HCT116 (cell line): ENCODE results near the gene ARHGEF11. TPM values are rescaled to one million over a fixed set of nuclear protein-coding genes. Genes with fewer than 3 reads are reported as not detected.

ENCODE experiments used
- ATAC-seq: fragments of 200-7000 bp; cut with Tn5 transposase; 2 replicates; pipeline ENCODE4 v1.9.1; 2020; ENCODE audit warnings: mild to moderate bottlenecking, moderate library complexity
- BruUV-seq: library from RNA; stranded (reverse); fragments of 400-500 nt; replicated peaks from 2 replicates; lab custom pipeline; 2021; lab: Mats Ljungman, UMichigan
- CTCF ChIA-PET: fragments of 300-600 bp; sonication (Branson Sonifier 250); formaldehyde crosslinking; loops from one replicate; lab custom pipeline; 2021; ENCODE audit warnings: antibody characterized with exemption; lab: Charles Lee
- POLR2A ChIA-PET: fragments of 300-600, 350-600 bp; sonication (Branson Sonifier 250); formaldehyde crosslinking; loops from one replicate; lab custom pipeline; 2021; ENCODE audit warnings: antibody characterized with exemption; lab: Charles Lee
- RAD21 ChIA-PET, 2 experiments: fragments of 300-600 bp; sonication (Branson Sonifier 250); formaldehyde crosslinking; loops; one replicate each; lab custom pipeline; 2023; ENCODE audit warnings: low total read pairs in 2 of 2; ENCODE audit not compliant: uncharacterized antibody in 2 of 2, unreplicated experiment in 2 of 2, low non-redundant PET in 1 of 2; lab: Charles Lee
- DNase-seq: peaks from one replicate; pipeline ENCODE4 v3.0.0-alpha.2; 2010; ENCODE audit warnings: low read depth, low spot score
- H2AFZ ChIP-seq: fragments of 200-600 bp; shearing (Covaris generic), sonication (generic); 2 replicates; pipeline ENCODE4 v1.6.1; 2017; ENCODE audit warnings: low read depth, mixed run types, mixed read lengths, antibody characterized with exemption, low read length; ENCODE audit not compliant: poor library complexity, severe bottlenecking
- H3K27ac ChIP-seq: 2 replicates; pipeline ENCODE4 v1.5.1; 2012; ENCODE audit warnings: low read depth, low read length
- H3K27me3 ChIP-seq: fragments of 200-600 bp; sonication (generic); 2 replicates; pipeline ENCODE4 v1.6.1; 2016; ENCODE audit warnings: mixed run types, low read length, mixed read lengths; ENCODE audit not compliant: insufficient read depth
- H3K36me3 ChIP-seq, 2 experiments: fragments of 200-500 bp in 1 of 2; fragments of 200-600 bp in 1 of 2; sonication (Bioruptor generic) in 1 of 2; sonication (generic) in 1 of 2; 2 replicates each; pipeline versions ENCODE4 v1.5.1 to v1.6.1; 2014 to 2016; ENCODE audit warnings: low read length in 2 of 2, inconsistent platforms in 1 of 2, mixed read lengths in 1 of 2, mixed run types in 1 of 2; ENCODE audit not compliant: insufficient read depth in 2 of 2, control insufficient read depth in 1 of 2
- H3K4me1 ChIP-seq, 2 experiments: fragments of 200-600 bp in 1 of 2; sonication (generic) in 1 of 2; 2 replicates each; pipeline versions ENCODE4 v1.5.1 to v1.6.1; 2012 to 2017; ENCODE audit warnings: low read length in 2 of 2, inconsistent platforms in 1 of 2, mild to moderate bottlenecking in 1 of 2, mixed read lengths in 1 of 2, mixed run types in 1 of 2, moderate library complexity in 1 of 2; ENCODE audit not compliant: insufficient read depth in 2 of 2, control insufficient read depth in 1 of 2
- H3K4me2 ChIP-seq: fragments of 200-600 bp; sonication (generic); 2 replicates; pipeline ENCODE4 v1.6.1; 2017; ENCODE audit warnings: mixed run types, low read length, mixed read lengths
- H3K4me3 ChIP-seq, 2 experiments: fragments of 200-600 bp in 1 of 2; sonication (generic) in 1 of 2; replicated peaks in 1 of 2; 2 replicates each; pipeline ENCODE4 v1.5.1; 2011 to 2016; ENCODE audit warnings: low read length in 2 of 2, control low read depth in 1 of 2, low read depth in 1 of 2, mild to moderate bottlenecking in 1 of 2, mixed read lengths in 1 of 2, mixed run types in 1 of 2
- H3K79me2 ChIP-seq: fragments of 200-600 bp; sonication (generic); 2 replicates; pipeline ENCODE4 v1.6.1; 2017; ENCODE audit warnings: mild to moderate bottlenecking, mixed run types, low read length, moderate library complexity, mixed read lengths; ENCODE audit not compliant: insufficient read depth
- H3K9ac ChIP-seq: fragments of 200-600 bp; sonication (generic); 2 replicates; pipeline ENCODE4 v1.6.1; 2016; ENCODE audit warnings: low read length, mixed read lengths
- H3K9me2 ChIP-seq: fragments of 200-600 bp; sonication (generic), shearing (Covaris generic); 2 replicates; pipeline ENCODE4 v1.6.1; 2017; ENCODE audit warnings: mixed run types, mild to moderate bottlenecking, moderate library complexity; ENCODE audit not compliant: insufficient read depth
- H3K9me3 ChIP-seq, 2 experiments: fragments of 200-500 bp in 1 of 2; fragments of 200-600 bp in 1 of 2; sonication (Bioruptor generic) in 1 of 2; sonication (generic) in 1 of 2; 2 replicates each; pipeline ENCODE4 v1.6.1; 2014 to 2017; ENCODE audit warnings: low read length in 2 of 2, mixed read lengths in 2 of 2, inconsistent platforms in 1 of 2, low read depth in 1 of 2, mild to moderate bottlenecking in 1 of 2, mixed run types in 1 of 2, moderate library complexity in 1 of 2; ENCODE audit not compliant: control insufficient read depth in 1 of 2, insufficient read depth in 1 of 2
- H4K20me1 ChIP-seq: fragments of 200-600 bp; sonication (generic), shearing (Covaris generic); 2 replicates; pipeline ENCODE4 v1.6.1; 2017; ENCODE audit warnings: mixed run types, mild to moderate bottlenecking, moderate library complexity; ENCODE audit not compliant: insufficient read depth
- CBX3 ChIP-seq: IDR thresholded peaks from 2 replicates; pipeline ENCODE4 v1.6.1; 2012; ENCODE audit warnings: low read depth
- CEBPB ChIP-seq: IDR thresholded peaks from 2 replicates; pipeline ENCODE4 v1.6.1; 2012; ENCODE audit warnings: low read depth
- ELF1 ChIP-seq: IDR thresholded peaks from 2 replicates; pipeline ENCODE4 v1.6.1; 2012; ENCODE audit warnings: low read depth, borderline replicate concordance
- EZH2phosphoT487 ChIP-seq: fragments of 200-600 bp; IDR thresholded peaks from 2 replicates; pipeline ENCODE4 v1.6.1; 2018; ENCODE audit warnings: antibody characterized with exemption, borderline replicate concordance
- FOSL1 ChIP-seq: IDR thresholded peaks from 2 replicates; pipeline ENCODE4 v1.6.1; 2012; ENCODE audit warnings: low read depth
- JUND ChIP-seq: IDR thresholded peaks from 2 replicates; pipeline ENCODE4 v1.6.1; 2012
- POLR2A ChIP-seq: IDR thresholded peaks from 2 replicates; pipeline ENCODE4 v1.7.0; 2011; ENCODE audit warnings: borderline replicate concordance; ENCODE audit not compliant: insufficient read depth, insufficient read length; ENCODE audit errors: extremely low read depth
- POLR2AphosphoS5 ChIP-seq: IDR thresholded peaks from 2 replicates; pipeline ENCODE4 v1.6.1; 2011; ENCODE audit warnings: mild to moderate bottlenecking, low read depth, low read length, moderate library complexity
- RAD21 ChIP-seq: IDR thresholded peaks from 2 replicates; pipeline ENCODE4 v1.6.1; 2012; ENCODE audit warnings: low read depth, mild to moderate bottlenecking
- SIN3A ChIP-seq: IDR thresholded peaks from 2 replicates; pipeline ENCODE4 v1.6.1; 2012; ENCODE audit warnings: low read depth
- SP1 ChIP-seq: IDR thresholded peaks from 2 replicates; pipeline ENCODE4 v1.6.1; 2012; ENCODE audit warnings: low read depth
- SRF ChIP-seq: IDR thresholded peaks from 2 replicates; pipeline ENCODE4 v1.6.1; 2012; ENCODE audit warnings: low read depth
- TCF7L2 ChIP-seq: IDR thresholded peaks from 2 replicates; pipeline ENCODE4 v1.7.0; 2011; ENCODE audit warnings: borderline replicate concordance, inconsistent platforms; ENCODE audit not compliant: insufficient read depth, insufficient read length; ENCODE audit errors: extremely low read depth
- ZFX ChIP-seq: fragments of 450-650 bp; IDR thresholded peaks from 2 replicates; pipeline ENCODE4 v1.6.1; 2017
- ZNF274 ChIP-seq: fragments of 200-500 bp; sonication (Bioruptor generic); IDR thresholded peaks from 2 replicates; pipeline ENCODE4 v1.6.1; 2014; ENCODE audit warnings: mild to moderate bottlenecking, low read depth, low read length, inconsistent platforms
- intact Hi-C: fragments of 100-400 bp; cut with micrococcal nuclease; formaldehyde crosslinking; loops from 2 replicates; pipeline ENCODE4 v1.10.0; 2022
- total RNA-seq: library from RNA; stranded (reverse); gene quantifications from one replicate; pipeline ENCODE4 v1.2.1, GENCODE V29; 2021; ENCODE audit not compliant: unreplicated experiment
- TF ChIP-seq, protein P1 (sequence below), 3 experiments: fragments of 200-600 bp in 1 of 3; sonication (generic) in 1 of 3; IDR thresholded peaks in 2 of 3; conservative IDR thresholded peaks in 1 of 3; 2 replicates each; pipeline ENCODE4 v1.5.1; 2012 to 2017; ENCODE audit warnings: low read depth in 2 of 3, low read length in 2 of 3, antibody characterized with exemption in 1 of 3, borderline replicate concordance in 1 of 3, control low read depth in 1 of 3, mild to moderate bottlenecking in 1 of 3, mixed read lengths in 1 of 3, mixed run types in 1 of 3, moderate library complexity in 1 of 3; ENCODE audit not compliant: insufficient read depth in 1 of 3
- TF ChIP-seq, protein P2 (sequence below): IDR thresholded peaks from 2 replicates; pipeline ENCODE4 v1.6.1; 2012; ENCODE audit warnings: low read depth
- TF ChIP-seq, protein P3 (sequence below): IDR thresholded peaks from 2 replicates; pipeline ENCODE4 v1.6.1; 2012
- TF ChIP-seq, protein P4 (sequence below): IDR thresholded peaks from 2 replicates; pipeline ENCODE4 v1.6.1; 2011; ENCODE audit warnings: mild to moderate bottlenecking, low read length, moderate library complexity; ENCODE audit not compliant: insufficient replicate concordance; ENCODE audit errors: extremely low read depth

The ARHGEF11 gene
- total RNA-seq, 1 experiment from 2014 or later: 28.9 TPM

DNA sequence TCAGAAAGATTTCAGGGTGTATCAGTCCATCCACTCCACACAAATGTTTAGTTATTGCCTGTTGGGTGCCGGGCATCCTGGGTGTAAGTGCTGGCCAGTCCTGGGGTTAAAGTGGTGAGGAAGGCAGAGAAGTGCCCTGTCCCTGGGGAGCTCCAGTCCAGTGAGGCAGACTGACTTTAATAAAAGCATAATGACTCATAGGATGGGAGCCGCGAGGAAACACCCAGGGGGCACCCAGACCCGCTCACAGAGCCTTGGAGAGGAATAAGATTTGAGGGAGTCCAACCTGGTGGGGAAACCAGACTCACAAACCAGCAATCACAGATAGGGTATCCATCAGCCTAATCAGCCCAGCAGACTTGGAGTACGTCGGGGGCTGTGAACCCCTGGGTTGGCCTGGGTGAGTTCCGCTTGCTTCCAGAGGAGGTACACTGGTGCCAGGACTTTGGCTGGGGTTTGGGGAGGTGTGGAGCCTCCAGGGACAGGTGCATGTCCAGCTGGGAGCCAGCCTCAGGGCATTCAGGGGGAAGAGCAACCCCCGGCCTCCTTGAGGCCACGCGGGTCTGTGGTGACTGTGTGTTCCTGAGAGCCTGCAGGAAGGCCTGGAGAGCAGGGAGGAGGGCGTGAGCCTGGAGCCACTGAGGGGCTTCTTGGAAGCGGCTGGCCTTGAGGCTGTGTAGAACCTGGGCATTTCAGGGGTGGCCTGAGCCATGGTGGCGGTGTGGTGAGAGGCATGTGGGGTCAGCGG is 148.3 kb downstream of the ARHGEF11 start:
- ChIA-PET CTCF (interaction anchor here (0.9 to 2.3 kb wide), 4 partner anchors 23 to 295 kb away, joined by 3 to 11 read pairs (median 5); no protein-coding TSS in a partner anchor), RAD21 (no interaction called here), POLR2A (interaction anchor here (0.6 kb wide), 1 partner anchor 798 kb away, joined by 3 read pairs; no protein-coding TSS in a partner anchor)
- H3K36me3 ChIP-seq: no peaks in the 10 kb centered on the region
- TF ChIP-seq POLR2A (no peak), ZNF274 (no peak), ZFX (no peak), SRF (no peak), TCF7L2 (no peak), FOSL1 (no peak), ELF1 (no peak), JUND (no peak), CEBPB (no peak), EZH2phosphoT487 (no peak), RAD21 (no peak), POLR2AphosphoS5 (no peak), CBX3 (no peak), SP1 (no peak), SIN3A (no peak)
- TF ChIP-seq, protein P1, sequence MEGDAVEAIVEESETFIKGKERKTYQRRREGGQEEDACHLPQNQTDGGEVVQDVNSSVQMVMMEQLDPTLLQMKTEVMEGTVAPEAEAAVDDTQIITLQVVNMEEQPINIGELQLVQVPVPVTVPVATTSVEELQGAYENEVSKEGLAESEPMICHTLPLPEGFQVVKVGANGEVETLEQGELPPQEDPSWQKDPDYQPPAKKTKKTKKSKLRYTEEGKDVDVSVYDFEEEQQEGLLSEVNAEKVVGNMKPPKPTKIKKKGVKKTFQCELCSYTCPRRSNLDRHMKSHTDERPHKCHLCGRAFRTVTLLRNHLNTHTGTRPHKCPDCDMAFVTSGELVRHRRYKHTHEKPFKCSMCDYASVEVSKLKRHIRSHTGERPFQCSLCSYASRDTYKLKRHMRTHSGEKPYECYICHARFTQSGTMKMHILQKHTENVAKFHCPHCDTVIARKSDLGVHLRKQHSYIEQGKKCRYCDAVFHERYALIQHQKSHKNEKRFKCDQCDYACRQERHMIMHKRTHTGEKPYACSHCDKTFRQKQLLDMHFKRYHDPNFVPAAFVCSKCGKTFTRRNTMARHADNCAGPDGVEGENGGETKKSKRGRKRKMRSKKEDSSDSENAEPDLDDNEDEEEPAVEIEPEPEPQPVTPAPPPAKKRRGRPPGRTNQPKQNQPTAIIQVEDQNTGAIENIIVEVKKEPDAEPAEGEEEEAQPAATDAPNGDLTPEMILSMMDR (IDR thresholded peaks at IDR 0.05 in 2 of 3, conservative IDR thresholded peaks at IDR 0.05 in 1 of 3; ENCODE audit: borderline replicate concordance in 1 of 3, insufficient read depth in 1 of 3, low read depth in 2 of 3, low read length in 2 of 3): no peak
- TF ChIP-seq, protein P2, sequence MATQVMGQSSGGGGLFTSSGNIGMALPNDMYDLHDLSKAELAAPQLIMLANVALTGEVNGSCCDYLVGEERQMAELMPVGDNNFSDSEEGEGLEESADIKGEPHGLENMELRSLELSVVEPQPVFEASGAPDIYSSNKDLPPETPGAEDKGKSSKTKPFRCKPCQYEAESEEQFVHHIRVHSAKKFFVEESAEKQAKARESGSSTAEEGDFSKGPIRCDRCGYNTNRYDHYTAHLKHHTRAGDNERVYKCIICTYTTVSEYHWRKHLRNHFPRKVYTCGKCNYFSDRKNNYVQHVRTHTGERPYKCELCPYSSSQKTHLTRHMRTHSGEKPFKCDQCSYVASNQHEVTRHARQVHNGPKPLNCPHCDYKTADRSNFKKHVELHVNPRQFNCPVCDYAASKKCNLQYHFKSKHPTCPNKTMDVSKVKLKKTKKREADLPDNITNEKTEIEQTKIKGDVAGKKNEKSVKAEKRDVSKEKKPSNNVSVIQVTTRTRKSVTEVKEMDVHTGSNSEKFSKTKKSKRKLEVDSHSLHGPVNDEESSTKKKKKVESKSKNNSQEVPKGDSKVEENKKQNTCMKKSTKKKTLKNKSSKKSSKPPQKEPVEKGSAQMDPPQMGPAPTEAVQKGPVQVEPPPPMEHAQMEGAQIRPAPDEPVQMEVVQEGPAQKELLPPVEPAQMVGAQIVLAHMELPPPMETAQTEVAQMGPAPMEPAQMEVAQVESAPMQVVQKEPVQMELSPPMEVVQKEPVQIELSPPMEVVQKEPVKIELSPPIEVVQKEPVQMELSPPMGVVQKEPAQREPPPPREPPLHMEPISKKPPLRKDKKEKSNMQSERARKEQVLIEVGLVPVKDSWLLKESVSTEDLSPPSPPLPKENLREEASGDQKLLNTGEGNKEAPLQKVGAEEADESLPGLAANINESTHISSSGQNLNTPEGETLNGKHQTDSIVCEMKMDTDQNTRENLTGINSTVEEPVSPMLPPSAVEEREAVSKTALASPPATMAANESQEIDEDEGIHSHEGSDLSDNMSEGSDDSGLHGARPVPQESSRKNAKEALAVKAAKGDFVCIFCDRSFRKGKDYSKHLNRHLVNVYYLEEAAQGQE: no peak
- TF ChIP-seq, protein P3, sequence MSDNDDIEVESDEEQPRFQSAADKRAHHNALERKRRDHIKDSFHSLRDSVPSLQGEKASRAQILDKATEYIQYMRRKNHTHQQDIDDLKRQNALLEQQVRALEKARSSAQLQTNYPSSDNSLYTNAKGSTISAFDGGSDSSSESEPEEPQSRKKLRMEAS: no peak
- TF ChIP-seq, protein P4, sequence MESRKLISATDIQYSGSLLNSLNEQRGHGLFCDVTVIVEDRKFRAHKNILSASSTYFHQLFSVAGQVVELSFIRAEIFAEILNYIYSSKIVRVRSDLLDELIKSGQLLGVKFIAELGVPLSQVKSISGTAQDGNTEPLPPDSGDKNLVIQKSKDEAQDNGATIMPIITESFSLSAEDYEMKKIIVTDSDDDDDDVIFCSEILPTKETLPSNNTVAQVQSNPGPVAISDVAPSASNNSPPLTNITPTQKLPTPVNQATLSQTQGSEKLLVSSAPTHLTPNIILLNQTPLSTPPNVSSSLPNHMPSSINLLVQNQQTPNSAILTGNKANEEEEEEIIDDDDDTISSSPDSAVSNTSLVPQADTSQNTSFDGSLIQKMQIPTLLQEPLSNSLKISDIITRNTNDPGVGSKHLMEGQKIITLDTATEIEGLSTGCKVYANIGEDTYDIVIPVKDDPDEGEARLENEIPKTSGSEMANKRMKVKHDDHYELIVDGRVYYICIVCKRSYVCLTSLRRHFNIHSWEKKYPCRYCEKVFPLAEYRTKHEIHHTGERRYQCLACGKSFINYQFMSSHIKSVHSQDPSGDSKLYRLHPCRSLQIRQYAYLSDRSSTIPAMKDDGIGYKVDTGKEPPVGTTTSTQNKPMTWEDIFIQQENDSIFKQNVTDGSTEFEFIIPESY: no peak
- H3K79me2 ChIP-seq: no peaks in the 10 kb centered on the region
- no peaks in the 10 kb centered on the region for H3K9me2 ChIP-seq
- H3K4me1 ChIP-seq: peaks cover 32 to 59% of the 10 kb centered on the region in 2 experiments
- H2AFZ ChIP-seq: no peak overlapping the region
- peak; percentile 58 for ATAC-seq
- DNase-seq: no peak
- no TSS peak for BruUV-seq
- H3K27me3 ChIP-seq: no peaks in the 10 kb centered on the region
- H4K20me1 ChIP-seq: no peaks in the 10 kb centered on the region
- peak overlapping the region; percentile 1 to 48; a peak in 3 of 4 replicates for H3K4me3 ChIP-seq
- H3K9me3 ChIP-seq: no peaks in the 10 kb centered on the region
- intact Hi-C loops: no loop called here
- peak overlapping the region; percentile 65 for H3K9ac ChIP-seq
- peak overlapping the region; percentile 83 for H3K4me2 ChIP-seq
- H3K27ac ChIP-seq: peak overlapping the region; percentile 88
